ENCODE measurements around the gene DCUN1D3. TPM values are rescaled to one million over a fixed set of nuclear protein-coding genes. Genes with fewer than 3 reads are reported as not detected.
A peak's percentile ranks its signal among the peaks of the same experiment; 100 is the strongest.

The DCUN1D3 gene
- total and polyA plus RNA-seq, 2 experiments from 2014 or later: 8.5 to 13.7 TPM

DNA sequence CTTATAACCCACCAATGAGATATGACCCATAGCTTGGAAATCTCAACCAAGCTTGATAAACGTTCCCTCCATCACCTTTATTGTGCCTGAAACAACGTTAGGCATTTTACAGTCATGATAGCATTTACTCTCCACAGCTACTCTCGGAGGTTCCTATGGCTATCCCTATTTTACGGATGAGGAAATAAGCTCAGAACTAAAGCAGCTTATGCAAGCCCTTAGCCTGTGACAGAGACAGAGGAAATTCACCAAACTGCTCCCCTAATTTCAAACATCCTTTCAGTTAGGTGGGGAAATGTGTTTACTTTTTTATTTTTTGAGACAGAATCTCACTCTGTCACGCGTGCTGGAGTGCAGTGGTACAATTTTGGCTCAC, 18.7 kb downstream of the DCUN1D3 start (continued):
- TF ChIP-seq, protein P1, sequence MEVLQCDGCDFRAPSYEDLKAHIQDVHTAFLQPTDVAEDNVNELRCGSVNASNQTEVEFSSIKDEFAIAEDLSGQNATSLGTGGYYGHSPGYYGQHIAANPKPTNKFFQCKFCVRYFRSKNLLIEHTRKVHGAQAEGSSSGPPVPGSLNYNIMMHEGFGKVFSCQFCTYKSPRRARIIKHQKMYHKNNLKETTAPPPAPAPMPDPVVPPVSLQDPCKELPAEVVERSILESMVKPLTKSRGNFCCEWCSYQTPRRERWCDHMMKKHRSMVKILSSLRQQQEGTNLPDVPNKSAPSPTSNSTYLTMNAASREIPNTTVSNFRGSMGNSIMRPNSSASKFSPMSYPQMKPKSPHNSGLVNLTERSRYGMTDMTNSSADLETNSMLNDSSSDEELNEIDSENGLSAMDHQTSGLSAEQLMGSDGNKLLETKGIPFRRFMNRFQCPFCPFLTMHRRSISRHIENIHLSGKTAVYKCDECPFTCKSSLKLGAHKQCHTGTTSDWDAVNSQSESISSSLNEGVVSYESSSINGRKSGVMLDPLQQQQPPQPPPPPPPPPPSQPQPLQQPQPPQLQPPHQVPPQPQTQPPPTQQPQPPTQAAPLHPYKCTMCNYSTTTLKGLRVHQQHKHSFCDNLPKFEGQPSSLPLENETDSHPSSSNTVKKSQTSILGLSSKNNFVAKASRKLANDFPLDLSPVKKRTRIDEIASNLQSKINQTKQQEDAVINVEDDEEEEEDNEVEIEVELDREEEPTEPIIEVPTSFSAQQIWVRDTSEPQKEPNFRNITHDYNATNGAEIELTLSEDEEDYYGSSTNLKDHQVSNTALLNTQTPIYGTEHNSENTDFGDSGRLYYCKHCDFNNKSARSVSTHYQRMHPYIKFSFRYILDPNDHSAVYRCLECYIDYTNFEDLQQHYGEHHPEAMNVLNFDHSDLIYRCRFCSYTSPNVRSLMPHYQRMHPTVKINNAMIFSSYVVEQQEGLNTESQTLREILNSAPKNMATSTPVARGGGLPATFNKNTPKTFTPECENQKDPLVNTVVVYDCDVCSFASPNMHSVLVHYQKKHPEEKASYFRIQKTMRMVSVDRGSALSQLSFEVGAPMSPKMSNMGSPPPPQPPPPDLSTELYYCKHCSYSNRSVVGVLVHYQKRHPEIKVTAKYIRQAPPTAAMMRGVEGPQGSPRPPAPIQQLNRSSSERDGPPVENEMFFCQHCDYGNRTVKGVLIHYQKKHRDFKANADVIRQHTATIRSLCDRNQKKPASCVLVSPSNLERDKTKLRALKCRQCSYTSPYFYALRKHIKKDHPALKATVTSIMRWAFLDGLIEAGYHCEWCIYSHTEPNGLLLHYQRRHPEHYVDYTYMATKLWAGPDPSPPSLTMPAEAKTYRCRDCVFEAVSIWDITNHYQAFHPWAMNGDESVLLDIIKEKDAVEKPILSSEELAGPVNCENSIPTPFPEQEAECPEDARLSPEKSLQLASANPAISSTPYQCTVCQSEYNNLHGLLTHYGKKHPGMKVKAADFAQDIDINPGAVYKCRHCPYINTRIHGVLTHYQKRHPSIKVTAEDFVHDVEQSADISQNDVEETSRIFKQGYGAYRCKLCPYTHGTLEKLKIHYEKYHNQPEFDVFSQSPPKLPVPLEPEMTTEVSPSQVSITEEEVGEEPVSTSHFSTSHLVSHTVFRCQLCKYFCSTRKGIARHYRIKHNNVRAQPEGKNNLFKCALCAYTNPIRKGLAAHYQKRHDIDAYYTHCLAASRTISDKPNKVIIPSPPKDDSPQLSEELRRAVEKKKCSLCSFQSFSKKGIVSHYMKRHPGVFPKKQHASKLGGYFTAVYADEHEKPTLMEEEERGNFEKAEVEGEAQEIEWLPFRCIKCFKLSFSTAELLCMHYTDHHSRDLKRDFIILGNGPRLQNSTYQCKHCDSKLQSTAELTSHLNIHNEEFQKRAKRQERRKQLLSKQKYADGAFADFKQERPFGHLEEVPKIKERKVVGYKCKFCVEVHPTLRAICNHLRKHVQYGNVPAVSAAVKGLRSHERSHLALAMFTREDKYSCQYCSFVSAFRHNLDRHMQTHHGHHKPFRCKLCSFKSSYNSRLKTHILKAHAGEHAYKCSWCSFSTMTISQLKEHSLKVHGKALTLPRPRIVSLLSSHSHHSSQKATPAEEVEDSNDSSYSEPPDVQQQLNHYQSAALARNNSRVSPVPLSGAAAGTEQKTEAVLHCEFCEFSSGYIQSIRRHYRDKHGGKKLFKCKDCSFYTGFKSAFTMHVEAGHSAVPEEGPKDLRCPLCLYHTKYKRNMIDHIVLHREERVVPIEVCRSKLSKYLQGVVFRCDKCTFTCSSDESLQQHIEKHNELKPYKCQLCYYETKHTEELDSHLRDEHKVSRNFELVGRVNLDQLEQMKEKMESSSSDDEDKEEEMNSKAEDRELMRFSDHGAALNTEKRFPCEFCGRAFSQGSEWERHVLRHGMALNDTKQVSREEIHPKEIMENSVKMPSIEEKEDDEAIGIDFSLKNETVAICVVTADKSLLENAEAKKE (CRISPR knock-in tag; IDR thresholded peaks at IDR 0.05): no peak
- no peak for TF ChIP-seq EZH2phosphoT487 (IDR thresholded peaks at IDR 0.05; ENCODE audit: unreplicated experiment)
- no peak for TF ChIP-seq ZNF114 (CRISPR knock-in tag; IDR thresholded peaks at IDR 0.05)
- no peak for TF ChIP-seq ETS1 (IDR thresholded peaks at IDR 0.05)

- no peak overlapping the region for H3K27ac ChIP-seq (ENCODE audit: low read depth)
- peak overlapping the region; percentile 24 for H3K27ac Mint-ChIP-seq
- no peak for TF ChIP-seq EZH2phosphoT487 (IDR thresholded peaks at IDR 0.05; ENCODE audit: unreplicated experiment)
- TF ChIP-seq CREB1 (CRISPR knock-in tag; IDR thresholded peaks at IDR 0.05; ENCODE audit: low read depth): no peak
- TF ChIP-seq CTCF (conservative IDR thresholded peaks at IDR 0.05; ENCODE audit: low read depth in 2 of 2): no peak
- TF ChIP-seq POLR2AphosphoS5 (IDR thresholded peaks at IDR 0.05; ENCODE audit: low read depth): no peak
- TF ChIP-seq STAT1 (IDR thresholded peaks at IDR 0.05; ENCODE audit: unreplicated experiment): no peak
- no peak for TF ChIP-seq NANOG (IDR thresholded peaks at IDR 0.05; ENCODE audit: borderline replicate concordance)
- TF ChIP-seq, protein P2, sequence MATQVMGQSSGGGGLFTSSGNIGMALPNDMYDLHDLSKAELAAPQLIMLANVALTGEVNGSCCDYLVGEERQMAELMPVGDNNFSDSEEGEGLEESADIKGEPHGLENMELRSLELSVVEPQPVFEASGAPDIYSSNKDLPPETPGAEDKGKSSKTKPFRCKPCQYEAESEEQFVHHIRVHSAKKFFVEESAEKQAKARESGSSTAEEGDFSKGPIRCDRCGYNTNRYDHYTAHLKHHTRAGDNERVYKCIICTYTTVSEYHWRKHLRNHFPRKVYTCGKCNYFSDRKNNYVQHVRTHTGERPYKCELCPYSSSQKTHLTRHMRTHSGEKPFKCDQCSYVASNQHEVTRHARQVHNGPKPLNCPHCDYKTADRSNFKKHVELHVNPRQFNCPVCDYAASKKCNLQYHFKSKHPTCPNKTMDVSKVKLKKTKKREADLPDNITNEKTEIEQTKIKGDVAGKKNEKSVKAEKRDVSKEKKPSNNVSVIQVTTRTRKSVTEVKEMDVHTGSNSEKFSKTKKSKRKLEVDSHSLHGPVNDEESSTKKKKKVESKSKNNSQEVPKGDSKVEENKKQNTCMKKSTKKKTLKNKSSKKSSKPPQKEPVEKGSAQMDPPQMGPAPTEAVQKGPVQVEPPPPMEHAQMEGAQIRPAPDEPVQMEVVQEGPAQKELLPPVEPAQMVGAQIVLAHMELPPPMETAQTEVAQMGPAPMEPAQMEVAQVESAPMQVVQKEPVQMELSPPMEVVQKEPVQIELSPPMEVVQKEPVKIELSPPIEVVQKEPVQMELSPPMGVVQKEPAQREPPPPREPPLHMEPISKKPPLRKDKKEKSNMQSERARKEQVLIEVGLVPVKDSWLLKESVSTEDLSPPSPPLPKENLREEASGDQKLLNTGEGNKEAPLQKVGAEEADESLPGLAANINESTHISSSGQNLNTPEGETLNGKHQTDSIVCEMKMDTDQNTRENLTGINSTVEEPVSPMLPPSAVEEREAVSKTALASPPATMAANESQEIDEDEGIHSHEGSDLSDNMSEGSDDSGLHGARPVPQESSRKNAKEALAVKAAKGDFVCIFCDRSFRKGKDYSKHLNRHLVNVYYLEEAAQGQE (IDR thresholded peaks at IDR 0.05; ENCODE audit: unreplicated experiment): no peak
- TF ChIP-seq ZNF114 (CRISPR knock-in tag; IDR thresholded peaks at IDR 0.05): no peak
Observed at GRCh38 chr16:20880867-20881502, 19.2 kb downstream of the DCUN1D3 start.

More at GRCh38 chr16:20880867-20881502, 19.2 kb downstream of the DCUN1D3 start:
- Histone ChIP-seq H2AFZ (no peak overlapping the region), H3F3A (replicated peaks; ENCODE audit: low read depth) (no peaks in the 10 kb centered on the region), H3K9me2 (ENCODE audit: insufficient read depth) (no peaks in the 10 kb centered on the region), H3K36me3 (ENCODE audit: insufficient read depth) (no peaks in the 10 kb centered on the region), H3K4me3 (no peak overlapping the region), H3K79me2 (replicated peaks; ENCODE audit: insufficient read depth) (peaks cover 97% of the 10 kb centered on the region), H3K27me3 (ENCODE audit: insufficient read depth) (no peaks in the 10 kb centered on the region), H4K20me1 (replicated peaks; ENCODE audit: insufficient read depth) (no peaks in the 10 kb centered on the region; the same call in 1 of the 2 replicates), H3K4me1 (ENCODE audit: insufficient read depth) (peaks cover 21% of the 10 kb centered on the region), H3K4me2 (no peak overlapping the region)
- no peak for DNase-seq (ENCODE audit: low spot score)
- Mint-ChIP-seq H3K4me1 (peaks cover 21% of the 10 kb centered on the region; the same call in 2 of the 3 replicates), H3K9me3 (no peaks in the 10 kb centered on the region), H3K27me3 (ENCODE audit: insufficient read depth, low read depth, poor library complexity) (peaks cover 3% of the 10 kb centered on the region), H3K4me3 (no peak overlapping the region), H3K36me3 (ENCODE audit: low read depth) (peaks cover 3% of the 10 kb centered on the region; the same call in 1 of the 3 replicates)
- ATAC-seq: no peak
